ENCODE data around the gene UGT2B10.
"Not testable (repeated sequence)": the region's sequence is repeated elsewhere in the genome, so short reads cannot be mapped to it uniquely, and the experiment has no call there.

Gene UGT2B10

GRCh38 chr4:68815617-68816409 lies at the start of gene UGT2B10:
TSS of gene UGT2B10 (plus strand) at chr4:68815994. CDS start at chr4:68816020, 26 bp downstream.
- DNase-seq, result not testable (repeated sequence)

GRCh38 chr4:68771836-68772235 lies 44.0 kb upstream of the UGT2B10 start:
- DNase-seq, result not testable (repeated sequence)

GRCh38 chr4:68773699-68774098 lies 42.1 kb upstream of the UGT2B10 start:
- DNase-seq, result no peak

GRCh38 chr4:68780232-68780631 lies 35.6 kb upstream of the UGT2B10 start:
- no peak for DNase-seq

GRCh38 chr4:68797048-68797447 lies 18.7 kb upstream of the UGT2B10 start:
- no peak for DNase-seq

- no peak for DNase-seq
These were observed 18.2 kb upstream of the UGT2B10 start for GRCh38 chr4:68797618-68798017.

GRCh38 chr4:68803013-68803412 lies 12.8 kb upstream of the UGT2B10 start:
- no peak for DNase-seq

- DNase-seq, result no peak
These were observed 7.7 kb upstream of the UGT2B10 start for GRCh38 chr4:68808060-68808459.

- no peak for DNase-seq
These were observed 4.9 kb upstream of the UGT2B10 start for GRCh38 chr4:68810919-68811318.

- DNase-seq, result not testable (repeated sequence)
These were observed 844 bp downstream of the UGT2B10 start for GRCh38 chr4:68816410-68817265.

GRCh38 chr4:68817386-68817785 lies 1.6 kb downstream of the UGT2B10 start:
- DNase-seq, result no peak

- DNase-seq, result not testable (repeated sequence)
These were observed 2.3 kb downstream of the UGT2B10 start for GRCh38 chr4:68818030-68818462.

- no peak for DNase-seq
These were observed 15.8 kb downstream of the UGT2B10 start for GRCh38 chr4:68831642-68832041.

GRCh38 chr4:68850293-68850692 lies 34.5 kb downstream of the UGT2B10 start:
- no peak for DNase-seq

- DNase-seq, result no peak
These were observed 40.0 kb downstream of the UGT2B10 start for GRCh38 chr4:68855771-68856170.

GRCh38 chr4:68858039-68858438 lies 42.2 kb downstream of the UGT2B10 start:
- no peak for DNase-seq

- DNase-seq, result no peak
These were observed 43.9 kb downstream of the UGT2B10 start for GRCh38 chr4:68859655-68860054.

- no peak for DNase-seq
These were observed 45.3 kb downstream of the UGT2B10 start for GRCh38 chr4:68861057-68861456.

- DNase-seq, result no peak
These were observed 48.8 kb downstream of the UGT2B10 start for GRCh38 chr4:68864438-68865187.

- no peak for DNase-seq
These were observed 49.4 kb downstream of the UGT2B10 start for GRCh38 chr4:68865188-68865638.

- DNase-seq, result no peak
These were observed 50.0 kb downstream of the UGT2B10 start for GRCh38 chr4:68865760-68866159.

- no peak for DNase-seq
These were observed 53.5 kb downstream of the UGT2B10 start for GRCh38 chr4:68869274-68869773.

All from activated T-cell treated with anti-CD3 and anti-CD28 coated beads, Interleukin-2, amount 50 U/mL, for 48 hours (primary cell).